Fibroblast of mammary gland (primary cell): ENCODE results near the gene DTNB.
"Not testable (repeated sequence)": the region's sequence is repeated elsewhere in the genome, so short reads cannot be mapped to it uniquely, and the experiment has no call there.

Experiments
- DNase-seq: peaks from one replicate; pipeline ENCODE4 v3.0.0-alpha.2; 2010; ENCODE audit warnings: low read depth
- H3K4me3 ChIP-seq: 2 replicates; pipeline ENCODE4 v1.5.1; 2011; ENCODE audit warnings: low read depth, mild to moderate bottlenecking, low read length, moderate library complexity; ENCODE audit not compliant: control insufficient read depth
- CTCF ChIP-seq: conservative IDR thresholded peaks from 2 replicates; pipeline ENCODE4 v1.5.1; 2011; ENCODE audit warnings: low read depth, low read length, inconsistent platforms; ENCODE audit not compliant: control insufficient read depth, insufficient read depth

DTNB gene

DNA sequence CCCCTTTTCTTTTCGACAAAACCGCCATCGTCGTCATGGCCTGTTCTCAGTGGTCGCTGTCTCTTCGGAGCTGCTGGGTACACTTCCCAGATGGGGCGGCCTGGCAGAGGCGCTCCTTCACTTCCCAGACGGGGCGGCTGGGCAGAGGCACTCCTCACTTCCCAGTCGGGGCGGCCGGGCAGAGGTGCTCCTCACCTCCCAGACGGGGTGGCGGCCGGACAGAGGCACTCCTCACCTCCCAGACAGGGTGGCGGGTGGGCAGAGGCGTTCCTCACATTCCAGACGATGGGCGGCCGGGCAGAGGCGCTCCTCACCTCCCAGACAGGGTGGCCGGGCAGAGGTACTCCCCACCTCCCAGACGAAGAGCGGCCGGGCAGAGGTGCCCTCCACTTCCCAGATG, 138.9 kb downstream of the DTNB start:
- DNase-seq: no peak
- H3K4me3 ChIP-seq: no peak overlapping the region
- TF ChIP-seq CTCF: no peak

DNA sequence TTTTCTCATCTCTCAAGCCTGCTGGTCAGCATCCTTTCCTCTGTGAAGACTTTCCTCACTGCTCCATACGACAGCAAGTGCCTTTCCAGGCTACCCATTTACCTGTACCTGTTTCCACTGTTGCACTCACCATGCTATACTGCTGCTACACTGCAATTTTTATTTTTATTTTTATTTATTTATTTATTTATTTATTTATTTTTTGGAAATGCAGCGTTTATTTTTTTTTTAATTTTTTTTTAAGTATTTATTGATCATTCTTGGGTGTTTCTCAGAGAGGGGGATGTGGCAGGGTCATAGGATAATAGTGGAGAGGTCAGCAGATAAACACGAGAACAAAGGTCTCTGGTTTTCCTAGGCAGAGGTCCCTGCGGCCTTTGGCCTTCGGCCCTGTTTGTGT, 139.6 kb downstream of the DTNB start:
- DNase-seq, H3K4me3 ChIP-seq: not testable (repeated sequence)

DNA sequence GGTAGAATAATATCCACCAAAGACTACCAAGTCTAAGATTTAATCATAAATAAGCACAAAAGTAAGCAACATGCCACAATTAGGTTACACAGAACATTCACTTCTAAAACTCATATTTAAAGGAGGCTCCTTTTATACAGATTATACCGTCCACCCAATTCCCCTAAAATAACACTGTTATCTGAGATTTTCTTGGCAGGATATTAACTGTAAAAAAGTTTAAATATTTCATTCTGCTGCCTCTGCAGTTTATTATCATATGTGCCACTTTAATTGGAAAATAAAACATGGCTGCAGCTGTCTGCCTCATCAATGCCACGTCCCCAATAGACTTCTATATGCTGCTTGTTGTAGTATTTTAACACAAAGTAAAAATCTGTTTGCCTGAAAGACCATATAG, 140.9 kb downstream of the DTNB start:
- TF ChIP-seq CTCF: no peak
- no peak for DNase-seq
- no peak overlapping the region for H3K4me3 ChIP-seq

DNA sequence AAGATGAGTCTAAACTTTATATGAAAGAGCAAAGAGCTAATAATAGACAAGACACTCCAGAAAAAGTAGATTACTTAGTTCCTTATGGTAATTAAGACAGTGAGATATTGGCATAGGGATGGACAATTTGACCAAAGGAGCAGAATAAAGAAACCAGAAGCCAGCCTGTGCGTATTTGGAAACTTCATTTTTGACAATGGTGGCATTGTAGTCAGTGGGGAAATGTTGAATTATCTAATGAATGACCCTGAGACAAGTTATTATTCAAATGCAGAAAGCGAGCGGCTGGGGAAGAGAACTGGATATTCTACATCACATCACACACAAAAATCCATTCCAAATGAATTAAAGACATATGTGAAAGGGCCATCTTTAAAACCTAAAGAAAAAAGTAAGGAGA, 144.3 kb downstream of the DTNB start:
- TF ChIP-seq CTCF: no peak
- no peak for DNase-seq
- no peak overlapping the region for H3K4me3 ChIP-seq

DNA sequence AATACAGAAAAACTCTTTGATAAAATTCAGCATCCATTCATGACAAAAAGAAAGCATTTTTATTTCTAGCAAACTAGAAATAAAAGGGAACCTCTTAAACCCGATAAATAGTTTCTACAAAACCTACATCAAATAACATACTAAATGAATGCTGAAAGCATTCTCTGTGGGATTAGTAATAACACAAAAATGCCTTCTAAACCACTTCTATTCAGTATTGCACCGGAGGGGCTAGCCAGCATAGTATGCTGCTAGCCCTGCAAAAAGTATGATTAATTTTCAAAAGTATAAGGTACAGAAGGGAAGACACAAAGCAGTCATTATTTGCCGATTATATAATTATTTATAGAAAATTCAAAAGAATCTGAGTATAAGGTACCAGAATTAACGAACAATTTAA, 145.2 kb downstream of the DTNB start:
- no peak overlapping the region for H3K4me3 ChIP-seq
- TF ChIP-seq CTCF: no peak
- peak; percentile 61 for DNase-seq

DNA sequence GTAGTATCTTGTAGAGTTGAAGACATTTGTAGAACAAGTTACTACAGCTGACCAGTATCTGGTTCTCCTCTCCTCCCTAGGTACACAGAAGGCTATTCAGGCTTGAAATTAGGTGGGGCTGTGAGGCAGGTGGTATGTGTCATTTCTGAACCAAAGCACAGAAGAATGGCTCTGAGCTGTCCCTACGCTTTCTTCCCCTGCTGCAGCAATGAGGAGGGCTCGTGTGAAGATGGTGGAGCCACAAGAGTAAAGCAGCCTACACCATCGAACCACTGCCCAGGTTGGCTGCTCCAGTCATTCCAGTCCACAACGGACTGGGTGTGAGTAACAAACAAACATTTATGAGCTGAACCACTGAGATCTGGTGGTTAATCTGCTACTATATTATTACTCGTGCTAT, 148.9 kb downstream of the DTNB start:
- no peak overlapping the region for H3K4me3 ChIP-seq
- no peak for TF ChIP-seq CTCF
- DNase-seq: no peak

GRCh38 chr2:25523060-25523459, 150.3 kb downstream of the DTNB start:
- TF ChIP-seq CTCF: no peak
- no peak overlapping the region for H3K4me3 ChIP-seq
- no peak for DNase-seq
